Gastrocnemius medialis (tissue), 4 donors: Measurements from ENCODE around the gene ZNF232. TPM values are rescaled to one million over a fixed set of nuclear protein-coding genes. Genes with fewer than 3 reads are reported as not detected.
A peak's percentile ranks its signal among the peaks of the same experiment; 100 is the strongest.
"Not testable (repeated sequence)": the region's sequence is repeated elsewhere in the genome, so short reads cannot be mapped to it uniquely, and the experiment has no call there.

Experiments used
- ATAC-seq, 2 donors: fragments of 150-250 bp; one replicate each; pipeline ENCODE4 v1.9.1; 2016
- DNase-seq, 2 donors: peaks; one replicate each; pipeline ENCODE4 v3.0.0-alpha.2; 2019
- H3K27ac ChIP-seq, 4 donors: fragments of 200-600 bp; sonication (generic); 1 replicate in 1 of 4; 2 replicates in 3 of 4; pipeline ENCODE4 v1.5.1; 2016 to 2018; ENCODE audit warnings: mild to moderate bottlenecking in 2 of 4, moderate library complexity in 1 of 4
- H3K27me3 ChIP-seq, 3 donors: fragments of 200-600 bp; sonication (generic) in 2 of 3; 1 replicate in 1 of 3; 2 replicates in 2 of 3; pipeline versions ENCODE4 v1.5.1 to v1.6.0; 2016 to 2019; ENCODE audit warnings: mild to moderate bottlenecking in 1 of 3, moderate library complexity in 1 of 3
- H3K36me3 ChIP-seq, 2 donors: fragments of 200-600 bp; sonication (generic) in 1 of 2; one replicate each; pipeline ENCODE4 v1.5.1; 2017 to 2018
- H3K4me1 ChIP-seq, 2 donors: fragments of 200-600 bp; sonication (generic) in 1 of 2; one replicate each; pipeline ENCODE4 v1.5.1; 2016 to 2017; ENCODE audit warnings: mild to moderate bottlenecking in 2 of 2
- H3K4me3 ChIP-seq, 4 donors: fragments of 200-600 bp; sonication (generic) in 3 of 4; 1 replicate in 1 of 4; 2 replicates in 3 of 4; pipeline ENCODE4 v1.5.1; 2016 to 2019; ENCODE audit warnings: mild to moderate bottlenecking in 2 of 4
- H3K9me3 ChIP-seq, 3 donors: fragments of 200-600 bp; sonication (generic) in 2 of 3; 1 replicate in 1 of 3; 2 replicates in 2 of 3; pipeline ENCODE4 v1.5.1; 2016 to 2019
- POLR2A ChIP-seq, 2 donors: fragments of 450-650 bp; IDR thresholded peaks; one replicate each; pipeline ENCODE4 v1.6.1; 2017; ENCODE audit warnings: antibody characterized with exemption in 2 of 2, mild to moderate bottlenecking in 2 of 2, moderate library complexity in 2 of 2
- in situ Hi-C, 4 donors: fragments of 200-750 bp; cut with MboI; loops; one replicate each; pipeline versions ENCODE4 v1.15.0 to v1.8.0; 2017; ENCODE audit warnings: low sequenced_read_pairs in 4 of 4
- intact Hi-C: fragments of 100-400 bp; cut with DNase I; formaldehyde crosslinking; loops from one replicate; pipeline ENCODE4 v1.15.1; 2023; ENCODE audit warnings: low total_unique reads
- total RNA-seq, 4 donors: library from RNA; depleted of rRNA; stranded (reverse); fragments of >200 nt; gene quantifications; one replicate each; pipeline versions ENCODE4 v1.1.0 to v1.2.3, GENCODE V29; 2016
- TF ChIP-seq, protein P1 (sequence below), 5 experiments: fragments of 450-650 bp in 3 of 5; fragments of 200-600 bp in 2 of 5; sonication (generic) in 2 of 5; IDR thresholded peaks in 4 of 5; conservative IDR thresholded peaks in 1 of 5; 1 replicate in 4 of 5; 2 replicates in 1 of 5; pipeline ENCODE4 v1.5.1; 2016 to 2019; ENCODE audit warnings: antibody characterized with exemption in 5 of 5, mild to moderate bottlenecking in 3 of 5, moderate library complexity in 3 of 5

Gene ZNF232
- total RNA-seq, 4 donors from 2014 or later: 5.8 to 13.5 (median 7.7) TPM

GRCh38 chr17:5078106-5079028 lies 33.3 kb downstream of the ZNF232 start, which contains the start of gene ZFP3:
ZFP3 (plus strand) TSS chr17:5078467; CDS start chr17:5091505, 13,038 bp downstream.
- peak within 1 kb of the TSS; percentile 91 to 98 (median 97) for H3K27ac ChIP-seq
- H3K36me3 ChIP-seq: peaks cover 0 to 18% of the 10 kb centered on the region in 2 donors
- H3K27me3 ChIP-seq: no peaks in the 10 kb centered on the region
- TF ChIP-seq, protein P1, sequence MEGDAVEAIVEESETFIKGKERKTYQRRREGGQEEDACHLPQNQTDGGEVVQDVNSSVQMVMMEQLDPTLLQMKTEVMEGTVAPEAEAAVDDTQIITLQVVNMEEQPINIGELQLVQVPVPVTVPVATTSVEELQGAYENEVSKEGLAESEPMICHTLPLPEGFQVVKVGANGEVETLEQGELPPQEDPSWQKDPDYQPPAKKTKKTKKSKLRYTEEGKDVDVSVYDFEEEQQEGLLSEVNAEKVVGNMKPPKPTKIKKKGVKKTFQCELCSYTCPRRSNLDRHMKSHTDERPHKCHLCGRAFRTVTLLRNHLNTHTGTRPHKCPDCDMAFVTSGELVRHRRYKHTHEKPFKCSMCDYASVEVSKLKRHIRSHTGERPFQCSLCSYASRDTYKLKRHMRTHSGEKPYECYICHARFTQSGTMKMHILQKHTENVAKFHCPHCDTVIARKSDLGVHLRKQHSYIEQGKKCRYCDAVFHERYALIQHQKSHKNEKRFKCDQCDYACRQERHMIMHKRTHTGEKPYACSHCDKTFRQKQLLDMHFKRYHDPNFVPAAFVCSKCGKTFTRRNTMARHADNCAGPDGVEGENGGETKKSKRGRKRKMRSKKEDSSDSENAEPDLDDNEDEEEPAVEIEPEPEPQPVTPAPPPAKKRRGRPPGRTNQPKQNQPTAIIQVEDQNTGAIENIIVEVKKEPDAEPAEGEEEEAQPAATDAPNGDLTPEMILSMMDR (IDR thresholded peaks at IDR 0.05 in 4 of 5, conservative IDR thresholded peaks at IDR 0.05 in 1 of 5): peak in 2 of 5 experiments; percentile 3 to 31
- peak; percentile 85 to 90 for TF ChIP-seq POLR2A (IDR thresholded peaks at IDR 0.05)
- DNase-seq: peak; percentile 81 to 89
- intact Hi-C loops: loop anchor here (1.0 kb wide), 2 partner anchors 34 to 113 kb away; partner anchors contain the start of gene ZNF594
- peaks cover 17 to 19% of the 10 kb centered on the region in 2 donors for H3K4me1 ChIP-seq
- H3K4me3 ChIP-seq: peak within 1 kb of the TSS; percentile 88 to 98 (median 94)
- peaks cover 0 to 10% (median 0%) of the 10 kb centered on the region in 3 donors for H3K9me3 ChIP-seq
- in situ Hi-C loops: no loop called here
- peak; percentile 98 for ATAC-seq

DNA sequence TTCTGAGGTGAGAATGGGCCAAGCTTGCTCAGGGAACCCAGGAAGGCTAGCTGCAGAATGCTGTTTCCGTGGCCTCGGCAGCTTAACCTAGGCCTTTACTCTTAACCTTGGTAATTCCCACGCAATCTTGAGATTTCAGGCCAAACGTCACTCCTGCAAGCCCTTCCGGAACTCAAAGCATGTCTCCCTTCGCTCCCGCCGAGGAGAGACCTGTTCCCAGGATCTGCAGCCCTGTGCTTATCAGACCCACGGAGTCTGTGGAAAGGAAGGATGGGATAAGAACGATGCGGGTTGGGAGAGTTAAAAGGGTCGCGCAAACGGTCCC lies 33.9 kb downstream of the ZNF232 start:
- H3K36me3 ChIP-seq: peaks cover 0 to 12% of the 10 kb centered on the region in 2 donors
- no peak for TF ChIP-seq POLR2A (IDR thresholded peaks at IDR 0.05)
- TF ChIP-seq, protein P1 (IDR thresholded peaks at IDR 0.05 in 4 of 5, conservative IDR thresholded peaks at IDR 0.05 in 1 of 5): no peak
- H3K4me3 ChIP-seq: peak overlapping the region; percentile 88 to 98 (median 94)
- peak; percentile 24 to 32 for ATAC-seq
- no peak for DNase-seq
- in situ Hi-C loops: no loop called here
- H3K9me3 ChIP-seq: peaks cover 0 to 3% (median 0%) of the 10 kb centered on the region in 3 donors
- intact Hi-C loops: loop anchor here (1.0 kb wide), 2 partner anchors 35 to 114 kb away; partner anchors contain the start of gene ZNF594
- H3K4me1 ChIP-seq: peaks cover 17 to 19% of the 10 kb centered on the region in 2 donors
- H3K27me3 ChIP-seq: no peaks in the 10 kb centered on the region
- H3K27ac ChIP-seq: peak overlapping the region; percentile 91 to 98 (median 97)

DNA sequence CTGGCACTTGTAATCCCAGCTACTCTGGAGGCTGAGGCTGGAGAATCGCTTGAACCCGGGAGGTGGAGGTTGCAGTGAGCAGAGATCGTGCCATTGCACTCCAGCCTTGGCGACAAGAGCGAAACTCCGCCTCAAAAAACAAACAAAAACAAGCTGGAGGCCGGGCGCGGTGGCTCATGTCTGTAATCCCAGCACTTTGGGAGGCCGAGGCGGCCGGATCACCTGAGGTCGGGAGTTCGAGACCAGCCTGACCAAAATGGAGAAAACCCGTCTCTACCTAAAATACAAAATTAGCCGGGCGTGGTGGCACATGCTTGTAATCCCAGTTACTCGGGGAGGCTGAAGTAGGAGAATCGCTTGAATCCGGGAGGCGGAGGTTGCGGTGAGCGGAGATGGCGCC lies 34.4 kb downstream of the ZNF232 start:
- H3K27me3 ChIP-seq, intact Hi-C loops, DNase-seq, in situ Hi-C loops, H3K9me3 ChIP-seq, H3K36me3 ChIP-seq, ATAC-seq: not testable (repeated sequence)
- H3K4me3 ChIP-seq: peak overlapping the region; percentile 88 to 98 (median 94)
- H3K27ac ChIP-seq: peak overlapping the region; percentile 91 to 98 (median 97)
- peaks cover 17 to 19% of the 10 kb centered on the region in 2 donors for H3K4me1 ChIP-seq

DNA sequence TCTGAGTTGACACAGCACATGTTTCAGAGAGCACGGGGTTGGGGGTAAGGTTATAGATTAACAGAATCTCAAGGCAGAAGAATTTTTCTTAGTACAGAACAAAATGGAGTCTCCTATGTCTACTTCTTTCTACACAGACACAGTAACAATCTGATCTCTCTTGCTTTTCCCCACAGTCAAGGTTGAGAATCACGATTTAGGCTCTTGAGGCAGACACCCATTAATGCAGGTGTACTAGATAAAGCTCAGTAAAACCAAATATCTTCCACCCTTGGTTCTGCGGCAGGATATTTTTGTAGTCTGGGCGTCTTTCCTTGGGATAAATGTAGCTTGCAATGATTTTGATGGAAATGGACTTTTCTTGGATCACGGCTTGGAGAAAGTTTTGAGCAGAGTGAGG lies 36.2 kb downstream of the ZNF232 start:
- ATAC-seq, H3K9me3 ChIP-seq, in situ Hi-C loops, intact Hi-C loops, H3K27ac ChIP-seq, H3K36me3 ChIP-seq, DNase-seq, H3K27me3 ChIP-seq, H3K4me3 ChIP-seq: not testable (repeated sequence)
- peaks cover 17 to 19% of the 10 kb centered on the region in 2 donors for H3K4me1 ChIP-seq

DNA sequence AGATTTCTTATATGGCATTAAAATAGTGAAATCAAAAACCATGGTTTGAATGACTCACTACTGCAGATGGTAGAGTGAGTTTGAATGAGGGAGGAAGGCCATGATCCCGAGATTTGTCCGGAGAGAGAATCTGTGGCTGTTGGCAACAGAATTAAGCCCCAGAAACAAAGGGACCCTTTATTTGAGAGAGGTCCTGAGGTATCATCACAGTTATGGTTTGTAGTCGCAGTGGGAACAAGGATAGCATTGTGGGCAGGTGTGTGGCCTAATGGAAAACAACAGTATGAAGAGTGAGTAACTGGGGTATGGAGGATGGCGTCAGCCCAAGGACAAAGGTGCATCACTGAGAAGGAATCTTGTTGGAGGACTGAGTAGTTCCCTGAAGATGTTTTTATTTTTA lies 42.0 kb downstream of the ZNF232 start:
- ATAC-seq: no peak
- no peaks in the 10 kb centered on the region for H3K9me3 ChIP-seq
- H3K4me1 ChIP-seq: no peaks in the 10 kb centered on the region
- in situ Hi-C loops (loop anchor here in 3 of 4 donors (10.0 kb wide), 2 partner anchors 85 to 155 kb away; partner anchors contain the start of gene CAMTA2 (in 1 of the 3)), intact Hi-C loops (no loop called here)
- H3K4me3 ChIP-seq: no peak overlapping the region
- no peak for DNase-seq
- H3K27ac ChIP-seq: no peak overlapping the region
- no peak for TF ChIP-seq POLR2A (IDR thresholded peaks at IDR 0.05)
- TF ChIP-seq, protein P1 (IDR thresholded peaks at IDR 0.05 in 4 of 5, conservative IDR thresholded peaks at IDR 0.05 in 1 of 5): no peak
- H3K36me3 ChIP-seq: no peaks in the 10 kb centered on the region
- no peaks in the 10 kb centered on the region for H3K27me3 ChIP-seq
